ENCODE measurements around the gene UPK2. TPM values are rescaled to one million over a fixed set of nuclear protein-coding genes. Genes with fewer than 3 reads are reported as not detected.
A peak's percentile ranks its signal among the peaks of the same experiment; 100 is the strongest.

UPK2 gene
- total and polyA plus RNA-seq, 2 of the 13 experiments (the other 11 are each of a cell fraction or from before 2014, with no cell fraction given) = not detected

DNA sequence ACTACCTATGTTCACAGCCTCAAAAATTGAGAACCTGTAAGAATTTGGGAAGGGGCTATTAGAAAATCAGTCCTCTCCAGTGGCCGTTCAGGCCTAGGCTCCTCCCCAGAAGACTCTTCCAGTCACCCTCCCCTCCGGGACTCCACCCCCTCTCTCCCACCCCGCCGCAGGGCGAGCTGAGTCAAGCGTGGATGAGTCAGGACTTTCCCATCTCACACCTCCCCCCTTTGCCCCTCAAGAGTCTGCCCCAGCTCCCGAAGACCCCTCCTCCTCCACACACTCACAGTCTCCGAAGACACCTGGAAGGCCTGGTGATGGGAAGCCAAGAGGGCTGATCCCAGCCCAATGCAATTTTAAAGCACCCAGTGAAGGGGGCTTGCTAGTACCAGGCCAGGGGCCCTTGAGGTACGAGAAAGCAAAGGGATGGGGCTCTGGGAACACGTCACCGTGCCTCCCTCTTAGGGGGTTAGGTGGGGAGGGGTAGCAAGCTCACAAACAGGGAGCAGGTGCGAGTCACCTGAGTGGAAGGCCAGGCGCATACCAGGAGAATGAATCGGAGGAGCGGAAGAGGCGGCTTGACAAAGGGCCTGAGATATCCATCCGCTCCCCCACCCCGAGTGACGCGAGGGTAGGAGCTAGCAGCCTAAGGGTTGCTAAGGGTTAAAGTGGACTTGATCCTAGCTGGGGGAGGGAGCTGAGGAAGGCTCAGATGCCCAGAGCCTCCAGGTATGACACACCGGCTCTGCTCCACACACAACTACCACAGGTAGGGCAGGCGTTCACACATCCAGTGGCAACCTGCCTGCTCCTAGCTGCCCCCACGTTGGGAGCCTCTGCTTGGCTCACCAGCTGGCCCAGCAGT is 44.0 kb upstream of the UPK2 start (continued):
- TF ChIP-seq, protein P1, sequence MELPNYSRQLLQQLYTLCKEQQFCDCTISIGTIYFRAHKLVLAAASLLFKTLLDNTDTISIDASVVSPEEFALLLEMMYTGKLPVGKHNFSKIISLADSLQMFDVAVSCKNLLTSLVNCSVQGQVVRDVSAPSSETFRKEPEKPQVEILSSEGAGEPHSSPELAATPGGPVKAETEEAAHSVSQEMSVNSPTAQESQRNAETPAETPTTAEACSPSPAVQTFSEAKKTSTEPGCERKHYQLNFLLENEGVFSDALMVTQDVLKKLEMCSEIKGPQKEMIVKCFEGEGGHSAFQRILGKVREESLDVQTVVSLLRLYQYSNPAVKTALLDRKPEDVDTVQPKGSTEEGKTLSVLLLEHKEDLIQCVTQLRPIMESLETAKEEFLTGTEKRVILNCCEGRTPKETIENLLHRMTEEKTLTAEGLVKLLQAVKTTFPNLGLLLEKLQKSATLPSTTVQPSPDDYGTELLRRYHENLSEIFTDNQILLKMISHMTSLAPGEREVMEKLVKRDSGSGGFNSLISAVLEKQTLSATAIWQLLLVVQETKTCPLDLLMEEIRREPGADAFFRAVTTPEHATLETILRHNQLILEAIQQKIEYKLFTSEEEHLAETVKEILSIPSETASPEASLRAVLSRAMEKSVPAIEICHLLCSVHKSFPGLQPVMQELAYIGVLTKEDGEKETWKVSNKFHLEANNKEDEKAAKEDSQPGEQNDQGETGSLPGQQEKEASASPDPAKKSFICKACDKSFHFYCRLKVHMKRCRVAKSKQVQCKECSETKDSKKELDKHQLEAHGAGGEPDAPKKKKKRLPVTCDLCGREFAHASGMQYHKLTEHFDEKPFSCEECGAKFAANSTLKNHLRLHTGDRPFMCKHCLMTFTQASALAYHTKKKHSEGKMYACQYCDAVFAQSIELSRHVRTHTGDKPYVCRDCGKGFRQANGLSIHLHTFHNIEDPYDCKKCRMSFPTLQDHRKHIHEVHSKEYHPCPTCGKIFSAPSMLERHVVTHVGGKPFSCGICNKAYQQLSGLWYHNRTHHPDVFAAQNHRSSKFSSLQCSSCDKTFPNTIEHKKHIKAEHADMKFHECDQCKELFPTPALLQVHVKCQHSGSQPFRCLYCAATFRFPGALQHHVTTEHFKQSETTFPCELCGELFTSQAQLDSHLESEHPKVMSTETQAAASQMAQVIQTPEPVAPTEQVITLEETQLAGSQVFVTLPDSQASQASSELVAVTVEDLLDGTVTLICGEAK (IDR thresholded peaks at IDR 0.05) = no peak
- TF ChIP-seq, protein P1 (CRISPR knock-in tag; IDR thresholded peaks at IDR 0.05) = no peak; the same call in 1 of the 2 replicates
- TF ChIP-seq ZSCAN9 (CRISPR knock-in tag; IDR thresholded peaks at IDR 0.05; ENCODE audit: borderline replicate concordance) = no peak
- TF ChIP-seq ZNF598 (CRISPR knock-in tag; IDR thresholded peaks at IDR 0.05; ENCODE audit: borderline replicate concordance) = no peak
- TF ChIP-seq ZNF30 (CRISPR knock-in tag; IDR thresholded peaks at IDR 0.05) = no peak
- TF ChIP-seq KDM6A (CRISPR knock-in tag; IDR thresholded peaks at IDR 0.05; ENCODE audit: low read depth) = no peak
- TF ChIP-seq ZC3H13 (CRISPR knock-in tag; IDR thresholded peaks at IDR 0.05) = no peak
- no peak for TF ChIP-seq ZNF207 (IDR thresholded peaks at IDR 0.05; ENCODE audit: borderline replicate concordance)
- no peak for TF ChIP-seq ETV6 (CRISPR knock-in tag; conservative IDR thresholded peaks at IDR 0.05)
- TF ChIP-seq YEATS4 (CRISPR knock-in tag; IDR thresholded peaks at IDR 0.05; ENCODE audit: borderline replicate concordance) = peak; percentile 20; the same call in 1 of the 2 replicates
- no peak for TF ChIP-seq ZFP82 (CRISPR knock-in tag; IDR thresholded peaks at IDR 0.05; ENCODE audit: borderline replicate concordance)
- TF ChIP-seq HNRNPK (IDR thresholded peaks at IDR 0.05; ENCODE audit: low read depth, low read length, poor library complexity, severe bottlenecking) = no peak
- peak; percentile 57; the same call in 1 of the 2 replicates for TF ChIP-seq TAF1 (CRISPR knock-in tag; IDR thresholded peaks at IDR 0.05)
- TF ChIP-seq ELF1 (CRISPR knock-in tag; IDR thresholded peaks at IDR 0.05) = no peak

Data from HepG2 (cell line).